ENCODE data around the gene TCF12. TPM values are rescaled to one million over a fixed set of nuclear protein-coding genes. Genes with fewer than 3 reads are reported as not detected.

Gene TCF12
- total RNA-seq, 2 experiments from 2014 or later, result 76.4 to 78.1 TPM

DNA sequence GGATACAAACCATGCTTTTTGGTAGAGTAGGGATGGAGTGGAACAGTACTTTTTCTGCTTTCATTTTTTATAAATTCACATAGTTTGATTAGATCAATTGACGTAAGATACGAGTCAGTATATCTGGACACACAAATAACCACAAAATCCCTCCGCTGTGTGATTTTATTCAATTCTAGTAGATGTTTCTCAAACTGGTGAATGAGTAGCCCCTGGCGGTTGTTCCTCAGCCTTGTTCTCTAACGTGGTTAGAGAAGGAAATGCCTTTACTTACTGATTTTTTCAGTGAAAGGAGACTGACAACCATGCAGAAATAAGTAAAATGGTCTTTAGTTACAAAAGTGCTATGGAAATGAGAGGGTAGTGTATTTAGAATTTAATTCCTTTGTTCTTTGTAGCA is 161.0 kb downstream of the TCF12 start:
- H3K27ac Mint-ChIP-seq, result no peak overlapping the region
- peak overlapping the region; percentile 4 for H3K4me3 Mint-ChIP-seq
- H3K36me3 Mint-ChIP-seq, result peaks cover 4% of the 10 kb centered on the region
- no peaks in the 10 kb centered on the region for H3K9me3 Mint-ChIP-seq
- ATAC-seq (ENCODE audit: low read depth) (no peak), DNase-seq (no peak)
- POLR2A ChIA-PET, result no interaction called here
- peaks cover 16% of the 10 kb centered on the region for H3K4me1 Mint-ChIP-seq
- H3K27me3 Mint-ChIP-seq, result no peaks in the 10 kb centered on the region

DNA sequence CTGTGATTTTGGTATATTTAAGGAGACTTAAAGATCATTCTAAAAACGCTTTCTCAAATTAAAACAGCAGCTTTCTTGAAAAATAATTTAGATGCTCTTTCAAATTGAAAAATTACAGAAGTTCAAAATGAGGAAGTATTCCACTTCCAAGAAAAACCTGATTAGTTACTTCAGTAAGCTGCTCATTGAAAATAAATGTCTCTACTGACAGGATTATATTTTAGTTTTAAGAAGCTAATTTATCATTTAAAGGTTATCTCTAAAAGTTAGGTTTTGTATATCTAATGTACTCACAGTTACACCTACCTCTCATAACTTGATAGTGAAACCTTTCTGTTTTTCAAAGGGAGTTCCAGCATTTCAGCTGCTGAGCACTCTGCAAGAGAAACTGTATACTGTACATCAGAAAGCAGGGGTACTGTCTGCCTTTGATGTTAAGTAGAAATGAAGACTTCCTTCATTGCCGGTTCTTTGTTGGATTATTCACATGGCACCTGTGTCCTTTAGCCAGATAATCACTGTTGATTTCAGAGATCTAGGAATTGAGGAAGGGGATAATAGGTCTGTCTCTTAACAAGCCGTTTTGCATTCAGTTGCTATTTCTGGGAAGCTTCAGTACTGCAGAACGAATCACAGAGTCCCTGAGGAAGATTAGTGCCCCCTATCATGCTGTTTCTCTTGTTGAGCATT is 161.6 kb downstream of the TCF12 start:
- peak overlapping the region; percentile 32 for H3K4me3 Mint-ChIP-seq
- H3K27me3 Mint-ChIP-seq, result no peaks in the 10 kb centered on the region
- no peak overlapping the region for H3K27ac Mint-ChIP-seq
- peaks cover 16% of the 10 kb centered on the region for H3K4me1 Mint-ChIP-seq
- peaks cover 4% of the 10 kb centered on the region for H3K36me3 Mint-ChIP-seq
- ATAC-seq (ENCODE audit: low read depth), result peak; percentile 47
- POLR2A ChIA-PET, result no interaction called here
- H3K9me3 Mint-ChIP-seq, result no peaks in the 10 kb centered on the region
- DNase-seq, result no peak

DNA sequence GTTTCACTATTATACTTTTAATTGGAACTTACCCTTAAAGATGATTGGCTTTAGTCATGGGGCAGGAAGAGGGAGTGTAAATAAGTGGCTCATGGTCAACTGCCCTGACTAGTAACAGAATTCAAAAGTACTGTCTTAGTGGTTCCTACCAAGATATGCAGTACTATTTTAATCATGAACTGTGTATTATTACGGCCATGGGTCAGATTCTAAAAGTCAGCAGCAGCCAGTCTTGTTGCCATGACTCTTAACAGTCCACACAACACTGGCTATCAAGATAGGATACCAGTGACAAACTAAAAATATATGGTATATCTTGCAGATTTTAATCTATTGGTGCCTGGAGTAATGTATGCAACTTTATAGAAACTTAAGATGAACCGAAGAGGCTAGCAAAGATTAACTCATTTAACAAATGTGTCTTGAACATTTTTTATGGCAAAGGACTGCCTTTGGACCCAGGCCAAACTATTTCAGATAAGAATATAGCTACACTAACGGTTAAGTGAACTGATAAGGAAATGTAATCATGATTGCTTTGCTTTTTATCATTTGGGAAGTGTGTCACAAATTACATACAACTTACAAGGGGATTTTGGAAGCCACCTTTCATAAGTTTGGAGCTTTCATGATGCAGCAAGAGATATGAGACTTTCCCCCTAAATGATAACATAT is 163.7 kb downstream of the TCF12 start:
- POLR2A ChIA-PET, result no interaction called here
- DNase-seq (no peak), ATAC-seq (ENCODE audit: low read depth) (no peak)
- Mint-ChIP-seq H3K4me3 (no peak overlapping the region), H3K9me3 (no peaks in the 10 kb centered on the region), H3K36me3 (peaks cover 4% of the 10 kb centered on the region), H3K27ac (no peak overlapping the region), H3K27me3 (no peaks in the 10 kb centered on the region), H3K4me1 (peaks cover 16% of the 10 kb centered on the region)

DNA sequence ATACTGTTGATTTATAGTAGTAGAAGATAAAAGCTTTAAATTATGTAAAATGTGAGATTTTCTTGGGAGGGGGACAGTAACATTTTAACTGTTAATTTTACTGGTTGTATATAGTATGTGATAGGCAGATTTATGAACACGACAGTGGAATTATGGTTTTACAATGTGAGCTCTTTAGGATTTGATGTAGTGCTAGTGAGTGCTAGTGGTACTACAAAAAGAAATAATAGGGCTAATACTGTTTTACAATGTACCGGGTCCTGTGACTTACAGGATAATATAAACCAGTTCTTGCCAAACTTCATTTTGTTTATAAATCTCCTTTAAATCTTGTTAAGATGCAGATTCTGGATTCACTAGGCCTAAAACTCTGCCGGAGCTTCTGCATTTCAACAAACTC is 165.7 kb downstream of the TCF12 start:
- ATAC-seq (ENCODE audit: low read depth), result no peak

DNA sequence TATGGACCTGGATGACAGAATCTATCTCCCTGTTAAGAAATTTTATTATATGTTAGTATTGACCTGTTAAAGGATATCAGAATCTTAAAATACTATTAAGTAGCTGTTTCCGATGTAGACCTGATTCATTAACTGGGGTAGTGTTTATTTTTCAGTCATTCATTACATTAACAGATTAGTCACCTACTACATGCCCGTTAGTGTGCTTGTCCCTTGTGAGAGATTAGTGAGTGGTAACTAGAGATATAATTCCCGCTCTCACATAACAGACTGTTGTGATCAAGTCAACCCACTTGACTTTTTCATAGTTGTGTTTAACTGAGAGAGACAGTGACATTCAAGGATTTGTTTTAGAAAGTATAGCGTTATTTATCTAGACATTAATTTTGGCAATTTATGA is 166.8 kb downstream of the TCF12 start:
- H3K4me3 Mint-ChIP-seq, result no peak overlapping the region
- DNase-seq (no peak), ATAC-seq (ENCODE audit: low read depth) (no peak)
- H3K27me3 Mint-ChIP-seq, result no peaks in the 10 kb centered on the region
- H3K9me3 Mint-ChIP-seq, result no peaks in the 10 kb centered on the region
- POLR2A ChIA-PET, result no interaction called here
- peaks cover 2% of the 10 kb centered on the region for H3K36me3 Mint-ChIP-seq
- H3K4me1 Mint-ChIP-seq, result peaks cover 8% of the 10 kb centered on the region
- H3K27ac Mint-ChIP-seq, result no peak overlapping the region

More for the DNA sequence above, 165.7 kb downstream of the TCF12 start:
- POLR2A ChIA-PET, result no interaction called here
- H3K4me1 Mint-ChIP-seq, result peaks cover 15% of the 10 kb centered on the region
- no peak overlapping the region for H3K4me3 Mint-ChIP-seq
- no peaks in the 10 kb centered on the region for H3K27me3 Mint-ChIP-seq
- H3K36me3 Mint-ChIP-seq, result peaks cover 2% of the 10 kb centered on the region
- H3K27ac Mint-ChIP-seq, result no peak overlapping the region
- no peak for DNase-seq
- no peaks in the 10 kb centered on the region for H3K9me3 Mint-ChIP-seq

DNA sequence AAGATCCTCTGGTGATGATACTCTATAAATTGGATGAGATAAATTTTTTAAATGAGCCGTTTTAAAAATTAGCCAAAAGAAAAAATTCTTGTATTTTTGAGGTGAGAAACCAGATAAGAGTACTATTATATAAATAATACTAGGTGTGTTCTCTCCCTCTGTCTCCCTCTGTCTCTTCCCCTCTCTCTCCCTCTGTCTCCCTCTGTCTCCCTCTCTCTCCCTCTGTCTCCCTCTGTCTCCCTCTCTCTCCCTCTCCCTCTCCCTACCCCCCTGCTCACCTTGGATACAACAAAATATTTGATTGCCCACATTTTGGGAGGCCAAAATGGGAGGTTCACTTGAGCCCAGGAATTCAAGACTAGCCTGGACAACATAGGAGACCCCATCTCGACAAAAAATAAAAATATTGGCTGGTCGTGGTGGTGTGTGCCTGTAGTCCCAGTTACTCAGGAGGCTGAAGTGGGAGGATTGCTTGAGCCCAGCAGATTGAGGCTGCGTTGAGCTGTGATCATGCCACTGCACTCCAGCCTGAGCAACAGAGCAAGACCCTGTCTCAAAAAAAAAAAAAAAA is 168.5 kb downstream of the TCF12 start:
- POLR2A ChIA-PET, result no interaction called here

DNA sequence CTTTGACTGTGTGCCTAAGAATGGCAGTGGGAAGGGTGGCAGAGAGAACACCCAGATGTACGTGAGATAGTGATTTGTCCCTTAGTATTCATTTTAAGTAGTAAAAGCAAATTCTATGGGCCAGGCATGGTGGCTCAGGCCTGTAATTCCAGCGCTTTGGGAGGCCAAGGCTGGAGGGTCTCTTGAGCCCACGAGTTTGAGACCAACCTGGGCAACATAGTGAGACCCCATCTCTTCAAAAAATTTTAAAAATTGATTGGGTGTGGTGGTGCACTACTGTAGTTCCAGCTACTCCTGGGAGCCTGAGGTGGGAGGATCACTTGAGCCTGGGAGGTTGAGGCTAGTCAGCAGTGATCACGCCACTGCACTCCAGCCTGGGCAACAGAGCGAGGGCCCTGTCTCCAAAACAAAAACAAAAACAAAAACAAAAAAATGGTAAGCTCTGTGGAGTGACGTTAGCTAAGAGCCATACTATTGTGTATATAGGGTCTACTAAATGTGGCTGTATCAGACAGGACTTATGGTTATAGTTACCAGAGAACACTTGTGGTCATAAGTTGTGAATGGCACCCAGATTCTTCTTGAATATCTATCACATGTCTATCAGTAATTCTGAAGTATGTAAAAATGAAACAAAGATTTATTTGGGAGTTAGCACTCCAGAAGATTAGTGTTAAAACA is 171.5 kb downstream of the TCF12 start:
- DNase-seq (no peak), ATAC-seq (ENCODE audit: low read depth) (no peak)
- Mint-ChIP-seq H3K4me3 (no peak overlapping the region), H3K4me1 (peaks cover 2% of the 10 kb centered on the region), H3K27ac (no peak overlapping the region), H3K9me3 (no peaks in the 10 kb centered on the region), H3K36me3 (peaks cover 14% of the 10 kb centered on the region), H3K27me3 (no peaks in the 10 kb centered on the region)
- POLR2A ChIA-PET, result interaction anchor here (0.7 kb wide), 1 partner anchor 172 kb away, joined by 4 read pairs; no protein-coding TSS in a partner anchor

More for the DNA sequence above, 168.5 kb downstream of the TCF12 start:
- H3K9me3 Mint-ChIP-seq, result no peaks in the 10 kb centered on the region
- peaks cover 2% of the 10 kb centered on the region for H3K4me1 Mint-ChIP-seq
- DNase-seq (no peak), ATAC-seq (ENCODE audit: low read depth) (no peak)
- H3K27ac Mint-ChIP-seq, result no peak overlapping the region
- no peaks in the 10 kb centered on the region for H3K27me3 Mint-ChIP-seq
- H3K4me3 Mint-ChIP-seq, result no peak overlapping the region
- peaks cover 6% of the 10 kb centered on the region for H3K36me3 Mint-ChIP-seq

DNA sequence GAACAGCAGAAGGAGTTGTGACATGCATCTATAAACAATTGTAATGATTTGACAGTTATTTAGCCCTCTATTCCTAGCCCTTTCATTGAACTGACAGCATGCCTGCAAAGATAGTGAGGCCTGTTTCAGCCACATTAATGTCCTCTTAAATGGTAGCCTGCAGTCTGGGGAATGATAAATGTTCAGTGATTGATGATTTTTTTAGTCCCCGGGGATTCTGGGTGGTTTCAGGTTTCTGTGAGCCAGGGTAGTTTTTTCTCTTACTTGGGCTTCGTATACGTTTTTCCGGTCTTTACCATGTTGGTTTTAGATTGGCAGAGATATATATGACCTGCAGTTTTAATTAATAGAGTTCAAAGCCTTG is 172.0 kb downstream of the TCF12 start:
- ATAC-seq (ENCODE audit: low read depth) (no peak), DNase-seq (no peak)
- Mint-ChIP-seq H3K36me3 (peaks cover 18% of the 10 kb centered on the region), H3K4me1 (peaks cover 2% of the 10 kb centered on the region), H3K27ac (no peak overlapping the region), H3K4me3 (no peak overlapping the region), H3K9me3 (no peaks in the 10 kb centered on the region), H3K27me3 (no peaks in the 10 kb centered on the region)
- POLR2A ChIA-PET, result no interaction called here

DNA sequence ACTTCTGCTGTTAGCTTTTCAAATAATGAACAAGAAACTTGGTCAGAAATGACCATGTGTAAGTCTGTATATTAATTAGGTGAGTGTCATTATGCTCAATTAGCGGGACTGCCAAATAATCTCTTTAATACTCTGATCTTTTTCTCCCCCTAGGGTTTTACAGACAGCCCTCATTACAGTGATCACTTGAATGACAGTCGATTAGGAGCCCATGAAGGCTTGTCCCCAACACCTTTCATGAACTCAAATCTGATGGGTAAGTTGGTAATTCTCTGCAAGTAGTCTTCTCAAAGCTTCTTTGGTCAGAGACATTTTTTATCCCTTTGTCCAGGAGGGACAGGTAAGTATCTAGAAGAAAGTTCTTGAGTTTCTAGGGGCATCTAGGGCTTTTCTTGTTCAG is 173.2 kb downstream of the TCF12 start:
- no peak for ATAC-seq (ENCODE audit: low read depth)
- H3K4me3 Mint-ChIP-seq, result no peak overlapping the region
- no peaks in the 10 kb centered on the region for H3K9me3 Mint-ChIP-seq
- peaks cover 2% of the 10 kb centered on the region for H3K4me1 Mint-ChIP-seq
- H3K27me3 Mint-ChIP-seq, result no peaks in the 10 kb centered on the region
- POLR2A ChIA-PET, result no interaction called here
- no peak overlapping the region for H3K27ac Mint-ChIP-seq
- no peak for DNase-seq
- peaks cover 18% of the 10 kb centered on the region for H3K36me3 Mint-ChIP-seq

DNA sequence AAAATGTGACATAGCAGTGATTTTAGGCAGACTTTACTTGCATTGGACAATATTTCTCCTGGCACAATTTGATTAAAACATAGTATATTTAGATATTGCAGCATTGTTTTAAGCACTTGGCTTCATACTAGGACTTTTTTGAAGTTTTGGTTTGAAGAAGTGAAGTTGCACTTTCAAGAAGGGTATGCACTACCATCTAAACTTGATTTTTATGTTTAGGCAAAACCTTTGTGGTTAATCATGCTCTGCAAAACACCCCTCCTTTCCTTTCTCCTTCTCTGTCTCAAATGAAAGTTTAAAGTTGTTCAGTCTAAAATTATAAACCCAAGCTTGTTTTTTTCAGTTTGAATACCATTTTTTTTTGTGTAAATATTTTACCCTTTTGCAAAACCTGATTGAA is 173.8 kb downstream of the TCF12 start:
- Mint-ChIP-seq H3K27me3 (no peaks in the 10 kb centered on the region), H3K9me3 (no peaks in the 10 kb centered on the region), H3K27ac (no peak overlapping the region), H3K4me1 (peaks cover 2% of the 10 kb centered on the region), H3K36me3 (peaks cover 18% of the 10 kb centered on the region), H3K4me3 (no peak overlapping the region)
- POLR2A ChIA-PET, result no interaction called here
- no peak for ATAC-seq (ENCODE audit: low read depth)
- DNase-seq, result no peak

DNA sequence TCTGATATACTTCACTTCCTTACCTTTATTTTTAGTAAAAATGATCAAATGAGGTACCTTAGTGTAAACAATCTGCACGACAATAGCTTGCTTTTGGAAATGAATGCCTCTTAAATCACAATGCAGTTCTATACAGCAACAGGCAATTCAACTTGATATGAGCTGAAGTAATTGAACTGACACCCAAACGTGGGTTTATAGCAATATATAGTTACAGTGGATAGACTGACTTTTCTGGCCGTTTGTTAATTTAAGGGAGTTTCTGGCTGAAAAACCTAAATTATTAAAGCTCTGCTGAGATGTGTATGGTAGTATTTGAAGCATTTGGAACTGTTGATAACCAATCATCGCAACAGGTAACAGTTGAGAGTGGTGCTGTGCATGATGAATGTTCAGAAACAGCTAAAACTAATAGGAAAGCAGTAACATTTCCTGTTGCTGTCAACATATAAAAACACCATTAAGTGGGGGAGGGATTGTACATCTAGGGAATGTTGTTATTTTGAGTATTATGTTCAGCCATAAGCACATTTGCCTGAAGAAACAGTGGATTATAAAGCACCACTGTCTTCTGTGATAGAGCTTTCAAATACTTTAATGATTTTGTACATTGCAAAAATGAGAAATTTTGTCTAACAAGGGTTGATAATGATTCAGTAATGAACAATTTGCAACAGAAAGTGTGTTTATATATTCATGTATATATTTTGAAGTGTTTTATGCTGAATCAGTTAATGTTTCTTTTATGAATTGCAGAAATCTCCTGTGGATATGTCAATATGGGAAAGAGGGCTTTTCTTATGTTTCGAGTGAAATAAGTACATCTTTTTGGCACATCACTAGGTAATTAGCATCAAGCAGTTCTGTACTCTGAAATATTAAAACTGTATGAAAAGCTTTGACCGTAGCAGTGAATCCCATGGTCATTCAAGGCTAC is 176.1 kb downstream of the TCF12 start:
- ATAC-seq (ENCODE audit: low read depth) (no peak), DNase-seq (no peak)
- Mint-ChIP-seq H3K27me3 (no peaks in the 10 kb centered on the region), H3K4me3 (no peak overlapping the region), H3K9me3 (peaks cover 4% of the 10 kb centered on the region), H3K27ac (no peak overlapping the region), H3K4me1 (peaks cover 4% of the 10 kb centered on the region), H3K36me3 (peaks cover 23% of the 10 kb centered on the region)
- POLR2A ChIA-PET, result no interaction called here

DNA sequence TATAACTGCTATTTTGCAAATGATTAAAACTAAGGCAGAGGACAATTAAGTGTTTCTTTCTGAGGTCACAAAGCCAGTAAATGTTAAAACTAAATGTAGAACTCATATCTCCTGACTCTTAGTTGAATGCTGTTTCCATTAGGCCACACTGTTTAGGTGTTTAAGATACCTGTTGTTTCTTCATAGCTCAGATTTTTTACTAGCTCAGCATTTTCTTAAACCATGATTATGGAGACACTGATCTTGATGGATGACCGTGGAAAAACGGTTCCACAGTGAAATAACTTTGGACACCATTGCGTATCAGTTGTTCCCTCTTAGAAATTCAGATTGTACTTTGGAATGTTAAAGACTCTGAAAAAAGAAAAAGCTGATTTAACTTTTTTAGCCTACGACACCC is 177.5 kb downstream of the TCF12 start:
- no peak for ATAC-seq (ENCODE audit: low read depth)
- Mint-ChIP-seq H3K4me1 (peaks cover 4% of the 10 kb centered on the region), H3K36me3 (peaks cover 24% of the 10 kb centered on the region), H3K9me3 (peaks cover 4% of the 10 kb centered on the region), H3K27me3 (no peaks in the 10 kb centered on the region), H3K4me3 (no peak overlapping the region), H3K27ac (no peak overlapping the region)
- POLR2A ChIA-PET, result no interaction called here
- DNase-seq, result no peak

DNA sequence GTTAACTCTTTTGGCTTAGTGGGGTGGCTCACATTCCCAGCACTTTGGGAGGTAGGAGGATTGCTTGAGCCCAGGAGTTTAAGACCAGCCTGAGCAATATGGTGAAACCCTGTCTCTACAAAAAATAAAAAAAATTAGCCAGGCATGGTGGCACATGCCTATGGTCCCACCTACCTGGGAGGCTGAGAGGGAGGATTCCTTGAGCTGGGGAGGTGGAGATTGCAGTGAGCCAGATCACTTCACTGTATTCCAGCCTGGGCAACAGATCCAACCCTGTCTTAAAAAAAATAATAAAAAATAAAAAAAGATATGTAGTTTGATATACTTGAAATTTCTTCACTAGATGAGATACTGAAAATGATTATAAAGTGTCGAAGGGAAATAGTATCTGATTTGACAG is 178.8 kb downstream of the TCF12 start:
- no peak for ATAC-seq (ENCODE audit: low read depth)
- Mint-ChIP-seq H3K9me3 (peaks cover 4% of the 10 kb centered on the region), H3K36me3 (peaks cover 19% of the 10 kb centered on the region), H3K27ac (no peak overlapping the region), H3K4me1 (peaks cover 1% of the 10 kb centered on the region), H3K27me3 (no peaks in the 10 kb centered on the region), H3K4me3 (no peak overlapping the region)
- POLR2A ChIA-PET, result no interaction called here
- no peak for DNase-seq

Data from activated naive CD8-positive, alpha-beta T cell treated with anti-CD3 and anti-CD28 coated beads, Interleukin-2, amount 10 ng/mL, durations not matched to agents 7 days and 5 days (primary cell).